Medulla oblongata (tissue), 1 donor: Measurements from ENCODE around the gene GRIK3.

Source experiments
- DNase-seq: peaks from one replicate; pipeline ENCODE4 v3.0.0-alpha.2; 2015; ENCODE audit errors: extremely low spot score

The GRIK3 gene

GRCh38 chr1:36981126-36981525 is 53.2 kb downstream of the GRIK3 start:
- DNase-seq: no peak

- DNase-seq: no peak
Observed at GRCh38 chr1:36977731-36978406, 56.4 kb downstream of the GRIK3 start.

- no peak for DNase-seq
Observed at GRCh38 chr1:36975642-36976041, 58.7 kb downstream of the GRIK3 start.

- no peak for DNase-seq
Observed at GRCh38 chr1:36973056-36973455, 61.3 kb downstream of the GRIK3 start.

- no peak for DNase-seq
Observed at GRCh38 chr1:36971852-36972618, 62.3 kb downstream of the GRIK3 start.

GRCh38 chr1:36968730-36969129 is 65.6 kb downstream of the GRIK3 start:
- no peak for DNase-seq

- no peak for DNase-seq
Observed at GRCh38 chr1:36966242-36966641, 68.1 kb downstream of the GRIK3 start.

GRCh38 chr1:36965275-36966159 is 68.8 kb downstream of the GRIK3 start:
- DNase-seq: no peak

- no peak for DNase-seq
Observed at GRCh38 chr1:36964830-36965229, 69.5 kb downstream of the GRIK3 start.

- peak; percentile 10 for DNase-seq
Observed at GRCh38 chr1:36963006-36963405, 71.3 kb downstream of the GRIK3 start.

- DNase-seq: no peak
Observed at GRCh38 chr1:36961062-36961615, 73.2 kb downstream of the GRIK3 start.

GRCh38 chr1:36956570-36956969 is 77.7 kb downstream of the GRIK3 start:
- DNase-seq: no peak

GRCh38 chr1:36955016-36955415 is 79.3 kb downstream of the GRIK3 start:
- no peak for DNase-seq

- DNase-seq: no peak
Observed at GRCh38 chr1:36953061-36953460, 81.3 kb downstream of the GRIK3 start.

GRCh38 chr1:36951761-36952160 is 82.6 kb downstream of the GRIK3 start:
- DNase-seq: no peak

- DNase-seq: no peak
Observed at GRCh38 chr1:36951292-36951750, 83.0 kb downstream of the GRIK3 start.

- DNase-seq: no peak
Observed at GRCh38 chr1:36950604-36951291, 83.6 kb downstream of the GRIK3 start.

GRCh38 chr1:36948606-36949005 is 85.7 kb downstream of the GRIK3 start:
- no peak for DNase-seq

- no peak for DNase-seq
Observed at GRCh38 chr1:36948147-36948546, 86.2 kb downstream of the GRIK3 start.

- no peak for DNase-seq
Observed at GRCh38 chr1:36947384-36947783, 86.9 kb downstream of the GRIK3 start.

GRCh38 chr1:36944883-36945282 is 89.4 kb downstream of the GRIK3 start:
- no peak for DNase-seq
